Activated naive CD8-positive, alpha-beta T cell treated with anti-CD3 and anti-CD28 coated beads for 36 hours (primary cell): ENCODE data around the gene NT5DC1. TPM values are rescaled to one million over a fixed set of nuclear protein-coding genes. Genes with fewer than 3 reads are reported as not detected.

Source experiments
- DNase-seq: peaks from one replicate; pipeline ENCODE4 v3.0.0; 2021
- H3K27ac Mint-ChIP-seq: one replicate; pipeline ENCODE4 v1.8.0; 2022; ENCODE audit warnings: mild to moderate bottlenecking, moderate library complexity, mixed read lengths
- H3K27me3 Mint-ChIP-seq: one replicate; pipeline ENCODE4 v1.8.0; 2022; ENCODE audit warnings: mild to moderate bottlenecking, mixed read lengths
- H3K36me3 Mint-ChIP-seq: one replicate; pipeline ENCODE4 v1.8.0; 2021; ENCODE audit warnings: mild to moderate bottlenecking, mixed read lengths
- H3K4me1 Mint-ChIP-seq: one replicate; pipeline ENCODE4 v1.8.0; 2021; ENCODE audit warnings: mixed read lengths
- H3K4me3 Mint-ChIP-seq: one replicate; pipeline ENCODE4 v1.8.0; 2022; ENCODE audit warnings: mild to moderate bottlenecking, moderate library complexity, mixed read lengths
- H3K9me3 Mint-ChIP-seq: one replicate; pipeline ENCODE4 v1.8.0; 2022; ENCODE audit warnings: mixed read lengths
- total RNA-seq, 2 experiments: library from RNA; stranded (reverse); gene quantifications; one replicate each; pipeline ENCODE4 v1.2.3, GENCODE V29; 2021

NT5DC1 gene
- total RNA-seq, 2 experiments from 2014 or later: 42.6 to 47.1 TPM

- Mint-ChIP-seq H3K9me3 (peaks cover 11% of the 10 kb centered on the region), H3K27ac (no peak overlapping the region)
Observed at GRCh38 chr6:116175344-116175743, 74.7 kb downstream of the NT5DC1 start.

GRCh38 chr6:116176596-116176995 is 75.9 kb downstream of the NT5DC1 start:
- Mint-ChIP-seq H3K9me3 (peaks cover 11% of the 10 kb centered on the region), H3K4me1 (peaks cover 2% of the 10 kb centered on the region), H3K27me3 (no peaks in the 10 kb centered on the region), H3K36me3 (peaks cover 28% of the 10 kb centered on the region), H3K27ac (no peak overlapping the region), H3K4me3 (no peak overlapping the region)
- DNase-seq: no peak

More at GRCh38 chr6:116175344-116175743, 74.7 kb downstream of the NT5DC1 start:
- DNase-seq: no peak
- Mint-ChIP-seq H3K36me3 (peaks cover 36% of the 10 kb centered on the region), H3K4me1 (peaks cover 3% of the 10 kb centered on the region), H3K27me3 (no peaks in the 10 kb centered on the region), H3K4me3 (no peak overlapping the region)

GRCh38 chr6:116180375-116180774 is 79.7 kb downstream of the NT5DC1 start:
- H3K36me3 Mint-ChIP-seq: peaks cover 23% of the 10 kb centered on the region
- H3K27ac Mint-ChIP-seq: no peak overlapping the region
- H3K27me3 Mint-ChIP-seq: no peaks in the 10 kb centered on the region
- no peak overlapping the region for H3K4me3 Mint-ChIP-seq
- H3K4me1 Mint-ChIP-seq: no peaks in the 10 kb centered on the region
- no peak for DNase-seq
- H3K9me3 Mint-ChIP-seq: peaks cover 9% of the 10 kb centered on the region

GRCh38 chr6:116189472-116189871 is 88.8 kb downstream of the NT5DC1 start:
- Mint-ChIP-seq H3K9me3 (peaks cover 6% of the 10 kb centered on the region), H3K4me1 (no peaks in the 10 kb centered on the region), H3K4me3 (no peak overlapping the region), H3K36me3 (peaks cover 17% of the 10 kb centered on the region), H3K27me3 (no peaks in the 10 kb centered on the region), H3K27ac (no peak overlapping the region)
- no peak for DNase-seq

- peaks cover 3% of the 10 kb centered on the region for H3K9me3 Mint-ChIP-seq
- H3K4me1 Mint-ChIP-seq: no peaks in the 10 kb centered on the region
Observed at GRCh38 chr6:116190550-116190949, 89.9 kb downstream of the NT5DC1 start.

GRCh38 chr6:116191881-116192280 is 91.2 kb downstream of the NT5DC1 start:
- H3K27me3 Mint-ChIP-seq: no peaks in the 10 kb centered on the region
- no peaks in the 10 kb centered on the region for H3K9me3 Mint-ChIP-seq
- no peak for DNase-seq
- no peaks in the 10 kb centered on the region for H3K4me1 Mint-ChIP-seq
- H3K36me3 Mint-ChIP-seq: peaks cover 7% of the 10 kb centered on the region
- no peak overlapping the region for H3K4me3 Mint-ChIP-seq
- no peak overlapping the region for H3K27ac Mint-ChIP-seq

More at GRCh38 chr6:116190550-116190949, 89.9 kb downstream of the NT5DC1 start:
- DNase-seq: no peak
- Mint-ChIP-seq H3K27ac (no peak overlapping the region), H3K4me3 (no peak overlapping the region), H3K36me3 (peaks cover 13% of the 10 kb centered on the region), H3K27me3 (no peaks in the 10 kb centered on the region)

- H3K9me3 Mint-ChIP-seq: no peaks in the 10 kb centered on the region
- peaks cover 4% of the 10 kb centered on the region for H3K36me3 Mint-ChIP-seq
- H3K4me3 Mint-ChIP-seq: no peak overlapping the region
- no peaks in the 10 kb centered on the region for H3K27me3 Mint-ChIP-seq
- H3K4me1 Mint-ChIP-seq: no peaks in the 10 kb centered on the region
- no peak for DNase-seq
- no peak overlapping the region for H3K27ac Mint-ChIP-seq
Observed at GRCh38 chr6:116192786-116193185, 92.1 kb downstream of the NT5DC1 start.

- Mint-ChIP-seq H3K4me1 (peaks cover 3% of the 10 kb centered on the region), H3K4me3 (no peak overlapping the region), H3K9me3 (no peaks in the 10 kb centered on the region), H3K36me3 (peaks cover 4% of the 10 kb centered on the region), H3K27ac (no peak overlapping the region), H3K27me3 (no peaks in the 10 kb centered on the region)
- no peak for DNase-seq
Observed at GRCh38 chr6:116196841-116197240, 96.2 kb downstream of the NT5DC1 start.

- Mint-ChIP-seq H3K4me1 (peaks cover 3% of the 10 kb centered on the region), H3K36me3 (peaks cover 4% of the 10 kb centered on the region), H3K27ac (no peak overlapping the region), H3K9me3 (no peaks in the 10 kb centered on the region), H3K4me3 (no peak overlapping the region), H3K27me3 (no peaks in the 10 kb centered on the region)
- DNase-seq: no peak
Observed at GRCh38 chr6:116200619-116201249, 100.1 kb downstream of the NT5DC1 start.

- no peak for DNase-seq
- Mint-ChIP-seq H3K36me3 (peaks cover 4% of the 10 kb centered on the region), H3K27ac (no peak overlapping the region), H3K9me3 (no peaks in the 10 kb centered on the region), H3K27me3 (no peaks in the 10 kb centered on the region), H3K4me1 (peaks cover 3% of the 10 kb centered on the region), H3K4me3 (no peak overlapping the region)
Observed at GRCh38 chr6:116201538-116201937, 100.9 kb downstream of the NT5DC1 start.

- no peak for DNase-seq
- Mint-ChIP-seq H3K9me3 (no peaks in the 10 kb centered on the region), H3K27ac (no peak overlapping the region), H3K27me3 (no peaks in the 10 kb centered on the region), H3K36me3 (no peaks in the 10 kb centered on the region), H3K4me3 (no peak overlapping the region), H3K4me1 (peaks cover 3% of the 10 kb centered on the region)
Observed at GRCh38 chr6:116205281-116205680, 104.6 kb downstream of the NT5DC1 start.

- Mint-ChIP-seq H3K36me3 (no peaks in the 10 kb centered on the region), H3K9me3 (no peaks in the 10 kb centered on the region), H3K27ac (no peak overlapping the region), H3K4me3 (no peak overlapping the region), H3K4me1 (no peaks in the 10 kb centered on the region), H3K27me3 (no peaks in the 10 kb centered on the region)
- DNase-seq: no peak
Observed at GRCh38 chr6:116206231-116206903, 105.7 kb downstream of the NT5DC1 start.

GRCh38 chr6:116208056-116208785 is 107.6 kb downstream of the NT5DC1 start:
- Mint-ChIP-seq H3K27ac (no peak overlapping the region), H3K4me1 (no peaks in the 10 kb centered on the region), H3K27me3 (no peaks in the 10 kb centered on the region), H3K4me3 (no peak overlapping the region), H3K9me3 (no peaks in the 10 kb centered on the region), H3K36me3 (no peaks in the 10 kb centered on the region)
- DNase-seq: no peak

GRCh38 chr6:116210316-116210715 is 109.7 kb downstream of the NT5DC1 start:
- Mint-ChIP-seq H3K9me3 (no peaks in the 10 kb centered on the region), H3K27me3 (no peaks in the 10 kb centered on the region), H3K27ac (no peak overlapping the region), H3K4me3 (no peak overlapping the region), H3K36me3 (no peaks in the 10 kb centered on the region), H3K4me1 (no peaks in the 10 kb centered on the region)
- DNase-seq: no peak

GRCh38 chr6:116210750-116211425 is 110.2 kb downstream of the NT5DC1 start:
- H3K9me3 Mint-ChIP-seq: no peaks in the 10 kb centered on the region
- H3K27me3 Mint-ChIP-seq: no peaks in the 10 kb centered on the region
- no peaks in the 10 kb centered on the region for H3K36me3 Mint-ChIP-seq
- H3K27ac Mint-ChIP-seq: no peak overlapping the region
- no peaks in the 10 kb centered on the region for H3K4me1 Mint-ChIP-seq
- H3K4me3 Mint-ChIP-seq: no peak overlapping the region
- no peak for DNase-seq
